Keratinocyte (primary cell): ENCODE data around the gene TP53AIP1.

Source experiments
- EZH2 ChIP-seq: IDR thresholded peaks from one replicate; pipeline ENCODE4 v1.6.1; 2012; ENCODE audit warnings: inconsistent platforms, mild to moderate bottlenecking, low read length, moderate library complexity
- TF ChIP-seq, protein P1 (sequence below), 3 experiments: IDR thresholded peaks in 1 of 3; conservative IDR thresholded peaks in 1 of 3; optimal IDR thresholded peaks in 1 of 3; 2 replicates in 2 of 3; 3 replicates in 1 of 3; pipeline versions ENCODE3 to v1.5.1; 2011; ENCODE audit warnings: low read length in 3 of 3, mild to moderate bottlenecking in 3 of 3, moderate library complexity in 2 of 3, control low read depth in 1 of 3, inconsistent platforms in 1 of 3; ENCODE audit not compliant: insufficient read depth in 2 of 3; ENCODE audit errors: extremely low read depth in 1 of 3

DNA sequence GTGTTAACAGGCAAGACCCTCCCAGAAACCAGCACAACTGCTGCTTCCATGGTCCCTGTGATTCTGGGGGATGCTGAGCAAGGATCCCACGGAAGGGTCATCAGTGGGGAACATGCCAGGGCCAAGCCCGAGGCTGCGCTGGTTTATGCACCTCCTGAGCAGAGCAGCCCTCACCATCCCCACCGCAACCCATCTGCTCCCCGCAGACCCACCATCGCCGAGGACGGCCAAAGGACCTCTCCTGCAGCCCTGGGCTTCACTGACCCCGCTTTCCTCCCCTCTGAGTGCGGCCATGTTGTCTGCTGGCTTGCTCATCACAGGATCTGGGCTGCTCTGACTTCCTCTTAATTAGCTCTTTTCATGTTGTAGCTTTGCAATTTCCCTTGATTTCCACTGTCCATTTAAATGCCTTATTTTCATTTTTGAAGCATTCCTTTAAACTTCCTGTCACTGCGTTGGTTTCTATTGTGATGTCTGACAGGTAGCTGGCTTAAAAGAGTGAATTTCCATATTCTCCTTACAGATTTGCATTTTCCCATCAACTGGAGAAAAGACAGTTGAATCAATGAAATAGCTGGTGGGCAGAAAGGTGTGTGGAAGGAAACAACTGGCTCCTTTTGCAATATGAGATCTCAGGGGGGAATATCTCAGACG, 14.9 kb downstream of the TP53AIP1 start:
- TF ChIP-seq EZH2 = no peak
- TF ChIP-seq, protein P1, sequence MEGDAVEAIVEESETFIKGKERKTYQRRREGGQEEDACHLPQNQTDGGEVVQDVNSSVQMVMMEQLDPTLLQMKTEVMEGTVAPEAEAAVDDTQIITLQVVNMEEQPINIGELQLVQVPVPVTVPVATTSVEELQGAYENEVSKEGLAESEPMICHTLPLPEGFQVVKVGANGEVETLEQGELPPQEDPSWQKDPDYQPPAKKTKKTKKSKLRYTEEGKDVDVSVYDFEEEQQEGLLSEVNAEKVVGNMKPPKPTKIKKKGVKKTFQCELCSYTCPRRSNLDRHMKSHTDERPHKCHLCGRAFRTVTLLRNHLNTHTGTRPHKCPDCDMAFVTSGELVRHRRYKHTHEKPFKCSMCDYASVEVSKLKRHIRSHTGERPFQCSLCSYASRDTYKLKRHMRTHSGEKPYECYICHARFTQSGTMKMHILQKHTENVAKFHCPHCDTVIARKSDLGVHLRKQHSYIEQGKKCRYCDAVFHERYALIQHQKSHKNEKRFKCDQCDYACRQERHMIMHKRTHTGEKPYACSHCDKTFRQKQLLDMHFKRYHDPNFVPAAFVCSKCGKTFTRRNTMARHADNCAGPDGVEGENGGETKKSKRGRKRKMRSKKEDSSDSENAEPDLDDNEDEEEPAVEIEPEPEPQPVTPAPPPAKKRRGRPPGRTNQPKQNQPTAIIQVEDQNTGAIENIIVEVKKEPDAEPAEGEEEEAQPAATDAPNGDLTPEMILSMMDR (optimal IDR thresholded peaks at IDR 0.05 in 1 of 3, IDR thresholded peaks at IDR 0.05 in 1 of 3, conservative IDR thresholded peaks at IDR 0.05 in 1 of 3; ENCODE audit: extremely low read depth in 1 of 3, insufficient read depth in 2 of 3, low read length in 3 of 3) = no peak
